Stimulated activated naive CD4-positive, alpha-beta T cell treated with Interleukin-2 at 50 U/mL for 16 hours (primary cell): Measurements from ENCODE around the gene RNF114.

Source experiments
- DNase-seq: peaks from one replicate; lab custom pipeline; 2025; lab: John Stamatoyannopoulos, UW

Gene RNF114

GRCh38 chr20:49904440-49905214 is 31.6 kb upstream of the RNF114 start:
- DNase-seq = no peak

GRCh38 chr20:49905415-49906091 is 30.6 kb upstream of the RNF114 start:
- DNase-seq = no peak

DNA sequence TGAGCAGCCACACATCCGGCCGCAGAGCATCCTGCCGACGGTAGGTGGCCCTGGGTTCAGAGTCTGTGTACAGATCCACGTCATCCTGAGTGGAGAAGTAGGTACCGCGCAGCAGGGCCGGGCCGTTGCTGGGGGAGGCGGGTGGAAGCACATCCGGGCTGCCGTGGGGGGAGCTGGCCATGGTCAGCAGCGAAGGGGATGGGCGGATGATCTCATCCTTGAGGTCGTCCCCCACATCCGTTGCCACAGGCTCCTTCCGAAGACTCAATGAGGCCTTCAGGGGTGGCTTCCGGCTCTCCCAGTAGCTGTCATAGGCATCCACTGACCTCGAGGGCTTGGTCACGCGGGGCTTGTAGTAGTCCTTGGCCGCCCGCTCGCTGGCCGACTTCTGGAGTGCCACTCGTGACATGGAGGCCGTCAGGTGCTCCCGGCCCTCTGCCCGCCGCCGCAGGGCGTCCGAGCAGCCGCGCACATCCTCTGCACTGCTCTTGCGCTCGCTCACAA is 30.0 kb upstream of the RNF114 start:
- no peak for DNase-seq

GRCh38 chr20:49906615-49907154 is 29.5 kb upstream of the RNF114 start:
- DNase-seq = no peak

DNA sequence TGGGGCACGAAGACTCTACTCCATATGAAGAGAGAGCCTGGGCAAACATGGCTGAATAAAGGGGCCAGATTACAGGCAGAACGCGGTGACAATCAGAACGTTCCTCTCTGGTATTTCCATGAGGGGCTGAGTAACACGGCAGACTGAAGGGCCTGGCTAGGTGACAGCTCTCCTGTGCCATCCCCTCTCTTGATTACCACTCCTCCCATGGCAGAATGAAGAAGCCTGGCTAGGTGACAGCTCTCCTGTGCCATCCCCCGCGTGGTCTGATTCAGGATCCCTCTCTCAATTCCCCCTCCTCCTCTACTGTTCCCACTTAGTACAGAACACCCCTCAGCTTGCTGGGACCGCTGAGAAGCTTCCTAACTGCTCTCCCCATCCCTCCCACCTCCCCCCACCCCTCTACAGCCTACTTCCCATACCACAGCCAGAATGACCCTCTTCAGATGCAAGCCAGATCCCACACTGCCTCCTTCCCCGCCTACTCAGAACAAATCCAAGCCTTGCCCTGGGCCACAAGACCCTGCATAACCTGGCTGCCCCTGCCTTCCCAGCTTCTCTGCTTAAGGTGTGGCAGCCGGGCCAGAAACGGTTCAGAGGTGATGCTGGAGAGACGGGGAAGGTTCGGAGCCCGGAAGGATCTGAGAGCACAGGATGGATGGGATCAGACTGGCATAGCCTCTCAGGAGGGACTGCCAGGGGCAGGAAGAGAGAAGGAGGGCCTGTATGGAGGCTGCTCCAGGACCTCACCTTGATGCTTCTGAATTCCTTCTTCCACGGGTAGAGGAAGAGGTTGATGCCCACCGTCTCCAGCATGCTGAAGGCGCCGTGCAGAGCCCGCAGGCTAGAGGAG is 28.6 kb upstream of the RNF114 start:
- DNase-seq = no peak

DNA sequence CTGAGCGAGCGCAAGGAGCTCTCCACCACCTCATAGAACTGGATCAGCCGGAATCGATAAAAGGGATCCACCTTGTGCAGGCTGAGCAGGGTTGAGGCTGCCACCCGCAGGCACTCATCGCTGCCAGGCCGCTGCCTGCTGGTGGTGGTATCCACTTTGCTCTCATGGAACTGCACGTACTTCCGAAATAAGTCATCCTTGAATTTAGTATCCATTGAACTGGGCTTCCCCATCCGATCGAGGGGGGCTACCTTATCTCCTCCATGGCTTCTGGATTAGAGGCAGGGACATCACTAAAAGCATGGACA is 28.0 kb upstream of the RNF114 start:
- no peak for DNase-seq

- no peak for DNase-seq
Observed at GRCh38 chr20:49909499-49910339, 26.5 kb upstream of the RNF114 start.

- DNase-seq = no peak
Observed at GRCh38 chr20:49910340-49910706, 25.9 kb upstream of the RNF114 start.

- no peak for DNase-seq
Observed at GRCh38 chr20:49913399-49914047, 22.7 kb upstream of the RNF114 start.

- no peak for DNase-seq
Observed at GRCh38 chr20:49914310-49915117, 21.7 kb upstream of the RNF114 start.

DNA sequence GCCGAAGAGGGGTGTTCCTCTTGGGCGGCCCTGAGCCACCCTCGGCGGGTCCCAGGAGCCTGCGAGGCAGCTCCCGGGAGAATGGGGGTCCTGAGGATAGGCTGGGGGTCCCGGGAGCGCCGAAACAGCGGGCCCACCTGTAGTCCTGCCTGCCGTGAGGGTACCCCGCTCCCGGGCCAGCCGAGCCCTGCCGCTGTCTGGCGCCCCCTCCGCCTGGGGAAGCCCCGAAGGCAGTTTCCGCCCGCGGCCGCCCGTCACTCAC is 21.1 kb upstream of the RNF114 start:
- no peak for DNase-seq

- DNase-seq = peak; percentile 92
Observed at GRCh38 chr20:49915380-49916145, 20.6 kb upstream of the RNF114 start, which contains the start of gene SPATA2. Gene SPATA2 (minus strand): TSS chr20:49915529. CDS start chr20:49908490, 7,039 bp downstream.

GRCh38 chr20:49916146-49917002 is 19.8 kb upstream of the RNF114 start:
- peak; percentile 11 for DNase-seq

DNA sequence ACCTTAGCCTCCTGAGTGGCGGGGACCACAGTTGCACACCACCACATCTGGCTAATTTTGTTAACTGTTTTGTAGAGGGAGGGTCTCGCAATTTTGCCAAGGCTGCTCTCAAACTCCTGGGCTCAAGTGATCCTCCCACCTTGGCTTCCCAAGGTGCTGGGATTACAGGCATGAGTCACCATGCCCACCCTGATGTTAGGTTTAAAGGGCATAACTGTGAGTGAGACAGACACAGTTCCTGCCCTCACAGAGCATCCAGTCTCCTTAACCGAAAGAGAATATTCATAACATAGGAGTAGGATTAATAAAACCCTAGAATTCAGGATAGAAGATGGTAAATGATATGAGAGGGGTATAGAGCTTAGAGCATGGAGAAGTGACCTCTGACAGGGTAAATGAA is 17.8 kb upstream of the RNF114 start:
- DNase-seq = no peak

DNA sequence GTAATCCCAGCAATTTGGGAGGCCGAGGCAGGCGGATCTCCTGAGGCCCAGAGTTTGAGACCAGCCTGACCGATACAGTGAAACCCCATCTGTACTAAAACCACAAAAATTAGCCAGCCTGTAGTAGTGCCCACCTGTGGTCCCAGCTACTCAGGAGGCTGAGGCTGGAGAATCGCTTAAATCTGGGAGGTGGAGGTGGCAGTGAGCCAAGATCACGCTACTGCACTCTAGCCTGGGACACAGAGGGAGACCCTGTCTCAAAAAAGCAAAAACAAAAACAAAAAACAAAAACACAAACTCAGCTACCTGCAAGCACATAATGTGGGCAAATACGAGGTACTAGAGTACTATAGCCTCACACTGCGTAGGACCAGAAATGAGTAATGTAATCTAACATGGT is 17.2 kb upstream of the RNF114 start:
- no peak for DNase-seq

DNA sequence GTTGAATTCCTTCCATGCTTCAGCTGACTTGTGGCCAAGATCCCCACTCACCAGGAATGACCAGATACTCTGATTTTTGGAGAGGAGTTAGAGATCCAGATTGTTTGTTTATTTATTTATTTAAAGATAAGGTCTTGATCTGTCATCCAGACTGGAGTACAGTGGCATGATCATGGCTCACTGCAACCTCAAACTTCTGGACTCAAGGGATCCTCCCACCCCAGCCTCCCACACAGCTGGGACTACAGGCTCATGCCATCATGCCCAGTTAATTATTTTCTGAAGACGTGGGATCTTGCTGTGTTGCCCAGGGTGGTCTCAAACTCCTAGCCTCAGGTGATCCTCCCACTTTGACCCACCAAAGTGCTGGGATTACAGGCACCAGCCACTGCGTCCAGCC is 16.7 kb upstream of the RNF114 start:
- no peak for DNase-seq

- DNase-seq = no peak
Observed at GRCh38 chr20:49924247-49924646, 11.9 kb upstream of the RNF114 start.

- DNase-seq = no peak
Observed at GRCh38 chr20:49925901-49926454, 10.2 kb upstream of the RNF114 start.
